GM12801 (cell line): Measurements from ENCODE around the gene TBX10.

Source experiments
- CTCF ChIP-seq: IDR thresholded peaks from one replicate; pipeline ENCODE4 v1.5.1; 2011; ENCODE audit warnings: control low read depth; ENCODE audit not compliant: insufficient read length; ENCODE audit errors: extremely low read depth

Gene TBX10

GRCh38 chr11:67657300-67657699, 17.7 kb upstream of the TBX10 start:
- no peak for TF ChIP-seq CTCF

GRCh38 chr11:67656278-67656922, 16.8 kb upstream of the TBX10 start:
- TF ChIP-seq CTCF = no peak

DNA sequence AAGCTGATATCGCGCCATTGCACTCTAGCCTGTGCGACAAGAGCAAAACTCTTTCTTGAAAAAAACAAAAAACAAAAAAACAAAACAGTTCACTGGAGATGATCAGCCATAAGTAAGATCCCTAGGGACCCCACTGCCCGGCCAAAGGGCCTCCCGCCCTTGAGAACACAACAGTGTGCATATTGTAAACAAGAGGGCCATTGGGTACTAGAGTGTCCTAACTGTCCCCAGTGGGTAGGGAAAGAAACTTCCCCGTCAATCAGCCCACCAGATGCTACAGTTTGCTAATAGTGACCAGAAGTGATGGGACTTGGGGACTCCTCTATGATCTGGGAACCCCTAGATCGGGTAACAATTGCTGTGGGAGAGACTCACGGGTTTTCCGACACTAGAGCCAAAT, 14.7 kb upstream of the TBX10 start:
- TF ChIP-seq CTCF = no peak

DNA sequence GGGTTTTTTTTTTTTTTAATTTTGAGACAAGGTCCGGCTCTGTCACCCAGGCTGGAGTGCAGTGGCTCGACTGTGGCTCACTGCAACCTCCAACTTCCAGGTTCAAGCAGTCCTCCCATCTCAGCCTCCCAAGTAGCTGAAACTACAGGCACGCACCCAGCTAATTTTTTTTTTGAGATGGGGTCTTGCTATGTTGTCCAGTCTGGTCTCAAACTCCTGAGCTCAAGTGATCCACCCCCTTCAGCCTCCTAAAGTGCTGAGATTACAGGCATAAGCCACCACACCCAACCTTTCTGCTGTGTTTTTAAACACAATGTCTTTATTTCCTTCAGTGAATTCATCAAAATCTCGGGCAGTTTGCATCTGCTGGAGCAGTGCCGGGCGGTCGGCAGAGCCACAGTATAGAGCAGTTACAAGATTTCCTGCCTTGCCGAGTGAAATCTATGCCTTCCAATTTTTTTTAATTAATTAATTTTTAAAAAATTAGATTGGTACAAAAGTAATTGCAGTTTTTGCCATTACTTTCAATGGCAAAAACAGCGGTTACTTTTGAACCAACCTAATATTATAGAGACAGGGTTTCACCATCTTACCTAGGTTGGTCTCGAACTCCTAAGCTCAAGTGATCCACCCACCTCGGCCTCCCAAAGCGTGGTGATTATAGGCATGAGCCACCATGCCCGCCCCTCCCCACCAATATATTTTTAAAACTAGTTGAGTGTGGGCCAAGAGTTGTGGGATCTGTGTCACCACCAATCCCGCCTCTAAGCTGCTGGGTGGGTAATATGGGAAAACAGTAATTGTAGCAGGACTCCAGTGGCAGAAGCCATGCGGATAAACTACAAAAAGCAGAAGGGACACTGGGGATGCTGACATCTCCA, 13.6 kb upstream of the TBX10 start:
- TF ChIP-seq CTCF = no peak

DNA sequence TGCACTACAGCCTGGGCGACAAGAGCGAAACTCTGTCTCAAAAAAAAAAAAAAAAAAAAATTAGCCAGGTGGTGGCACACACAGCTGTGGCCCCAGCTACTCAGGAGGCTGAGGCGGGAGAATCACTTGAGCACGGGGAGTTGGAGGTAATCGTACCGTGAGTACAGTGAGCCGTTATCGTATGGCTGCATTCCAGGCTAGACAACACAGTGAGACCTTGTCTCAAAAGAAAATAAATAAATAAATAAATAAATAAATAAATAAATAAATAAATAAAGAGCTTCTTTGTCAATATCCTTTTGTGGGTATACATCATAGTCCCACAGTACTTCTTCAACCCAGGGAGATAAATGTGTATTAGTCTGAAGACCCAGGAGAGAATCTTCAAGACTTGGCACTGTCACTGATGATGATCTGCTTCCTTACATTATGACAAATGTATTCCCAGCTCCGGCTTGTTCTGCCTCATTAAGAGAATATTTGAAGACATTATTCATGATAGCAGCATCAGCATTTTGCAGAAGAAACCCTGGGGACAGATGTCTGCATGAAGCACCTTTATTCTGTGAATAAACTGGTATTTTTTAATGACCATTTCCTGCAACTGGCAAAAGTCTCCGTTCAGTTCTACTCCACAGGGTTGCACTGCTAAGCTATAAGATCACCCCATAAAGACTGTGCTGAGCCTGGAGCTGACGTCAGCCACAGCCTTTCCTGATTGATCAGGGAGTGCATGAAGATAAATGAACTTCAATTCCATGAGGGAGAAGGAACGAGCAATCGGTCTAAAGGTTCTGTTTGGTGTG, 12.6 kb upstream of the TBX10 start:
- TF ChIP-seq CTCF = no peak

DNA sequence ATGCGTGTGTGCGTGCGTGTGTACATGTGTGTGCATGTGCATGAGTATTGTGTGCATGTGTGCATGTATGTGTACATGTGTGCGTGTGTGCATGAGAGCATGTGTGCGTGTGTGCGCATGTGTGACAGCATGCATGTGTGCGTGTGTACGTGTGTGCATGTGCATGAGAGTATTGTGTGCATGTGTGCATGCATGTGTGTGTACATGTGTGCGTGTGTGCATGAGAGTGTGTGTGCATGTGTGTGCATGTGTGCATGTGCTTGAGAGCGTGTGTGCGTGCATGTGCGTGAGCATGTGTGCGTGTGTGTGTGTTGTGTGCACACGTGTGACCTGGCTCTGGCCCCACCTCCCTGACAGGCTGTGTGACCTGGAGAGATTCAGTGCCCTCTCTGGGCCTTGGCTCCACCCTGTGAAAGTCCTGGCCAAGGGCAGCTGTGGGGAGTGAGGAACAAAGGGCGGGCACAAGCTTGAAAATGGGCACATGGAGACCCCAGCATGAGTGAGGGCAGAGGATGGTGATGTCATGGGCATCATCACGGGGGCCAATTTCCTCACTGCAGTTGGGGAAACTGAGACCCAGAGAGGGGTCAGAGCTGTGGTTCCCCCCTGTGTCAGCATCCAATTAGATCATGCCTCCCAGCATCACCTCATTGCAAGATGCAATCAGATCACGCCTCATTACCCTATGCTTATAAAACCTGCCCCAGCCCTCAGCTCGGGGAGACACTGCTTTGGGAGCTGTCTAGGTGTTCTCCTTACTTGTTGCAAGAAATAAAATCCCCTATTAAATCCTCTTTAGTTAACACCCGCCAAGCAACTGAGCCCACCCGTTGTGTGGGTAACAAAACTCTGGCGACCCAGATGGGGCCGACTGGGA, 10.3 kb upstream of the TBX10 start:
- TF ChIP-seq CTCF = no peak
